GM18498 (cell line): ENCODE measurements around the gene PIGX.
A peak's percentile ranks its signal among the peaks of the same experiment; 100 is the strongest.
"Not testable (repeated sequence)": the region's sequence is repeated elsewhere in the genome, so short reads cannot be mapped to it uniquely, and the experiment has no call there.

Experiments used
- ATAC-seq: cut with Tn5 transposase; IDR thresholded peaks from one replicate; pipeline ENCODE4 v1.9.1; 2021; ENCODE audit warnings: mild to moderate bottlenecking, moderate library complexity; ENCODE audit not compliant: unreplicated experiment

PIGX gene

DNA sequence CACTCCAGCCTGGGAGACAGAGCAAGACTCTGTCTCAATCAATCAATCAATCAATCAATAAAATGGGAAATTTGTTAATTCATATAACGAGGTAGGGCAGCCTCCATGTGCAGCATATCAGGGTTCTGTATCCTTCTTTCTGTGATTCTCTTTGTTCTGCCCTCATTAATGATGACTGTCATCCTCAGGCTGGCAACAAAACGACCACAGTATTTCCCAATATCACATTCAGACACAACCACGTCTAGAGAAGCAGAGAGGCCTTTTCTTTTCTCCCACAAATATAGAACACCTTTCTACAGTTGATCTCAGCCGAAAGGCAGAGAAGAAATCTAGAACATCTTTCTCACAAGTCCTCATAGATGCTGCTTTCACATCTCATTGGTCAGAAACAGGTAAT is 11.4 kb upstream of the PIGX start:
- no peak for ATAC-seq

DNA sequence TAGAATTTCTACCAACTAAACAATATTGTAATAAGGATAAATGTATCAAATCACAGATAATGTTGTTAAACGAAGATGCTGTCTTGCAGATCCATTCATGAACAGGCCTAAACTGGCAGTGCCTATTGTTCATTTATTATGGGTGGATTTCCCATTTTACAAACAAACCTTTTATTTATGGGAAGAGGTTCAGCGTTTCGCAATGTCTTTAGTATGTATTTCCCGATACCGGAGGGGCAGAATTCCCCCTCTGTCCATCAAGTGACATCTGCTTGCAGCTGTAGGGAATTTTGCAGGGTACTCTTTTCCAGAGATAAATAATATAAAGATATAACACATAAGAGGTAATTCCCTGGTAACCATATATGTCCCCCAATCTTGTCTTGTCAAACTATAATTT is 5.8 kb upstream of the PIGX start:
- ATAC-seq = no peak

DNA sequence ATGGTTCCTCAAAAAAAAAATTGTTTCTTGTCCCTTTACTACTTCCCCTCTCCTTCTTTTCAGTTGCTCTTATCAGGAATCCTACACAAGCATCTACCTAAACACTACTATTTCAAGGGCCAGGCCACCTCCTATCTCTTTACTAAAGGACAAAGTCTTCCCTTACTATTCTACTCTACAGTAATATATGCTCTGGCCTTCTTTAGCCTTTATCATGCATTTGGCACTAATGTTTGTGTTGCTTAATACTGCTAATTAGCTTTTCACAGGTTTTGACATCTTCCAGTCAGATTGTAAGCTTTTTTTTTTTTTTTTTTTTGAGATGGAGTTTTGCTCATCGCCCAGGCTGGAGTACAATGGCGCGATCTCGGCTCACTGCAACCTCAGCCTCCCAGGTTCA is 5.4 kb upstream of the PIGX start:
- no peak for ATAC-seq

DNA sequence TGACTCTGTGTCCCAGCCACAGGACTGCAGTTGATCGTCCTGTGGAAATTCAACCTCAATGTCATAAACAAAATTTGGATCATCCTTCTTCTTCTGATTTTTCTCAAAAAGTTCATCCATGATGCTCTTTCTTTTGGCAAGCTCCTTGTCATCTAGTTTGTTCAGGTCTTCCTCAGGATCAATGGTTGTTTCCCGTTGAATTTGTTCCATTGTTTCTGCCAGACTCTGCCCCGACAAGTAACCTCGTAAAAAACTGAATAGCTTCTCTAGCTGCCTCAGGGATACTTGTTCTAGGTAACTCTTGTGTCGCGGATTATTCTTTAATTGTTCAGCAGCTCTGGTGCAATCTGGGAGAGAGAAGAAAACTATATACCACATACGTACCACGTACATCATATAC is 4.6 kb upstream of the PIGX start:
- no peak for ATAC-seq

DNA sequence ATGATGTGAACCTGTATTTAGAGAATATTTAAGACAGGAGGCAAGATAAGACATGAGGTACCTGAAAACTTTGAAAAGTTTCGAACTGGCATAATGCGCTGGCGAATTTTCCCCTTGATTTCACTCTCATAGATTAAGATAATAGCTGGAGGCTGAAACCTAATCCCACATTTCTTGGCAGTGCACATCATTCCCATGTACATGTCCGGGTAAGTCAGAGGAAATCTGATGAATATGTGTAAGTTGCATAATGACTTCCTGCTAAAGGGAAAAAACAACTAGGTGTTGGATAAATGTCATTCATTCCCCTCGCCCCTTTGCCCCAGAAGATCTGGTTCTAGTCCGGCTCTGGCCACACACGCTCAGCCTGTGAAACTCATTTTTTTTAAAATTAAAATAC is 3.7 kb upstream of the PIGX start:
- no peak for ATAC-seq

DNA sequence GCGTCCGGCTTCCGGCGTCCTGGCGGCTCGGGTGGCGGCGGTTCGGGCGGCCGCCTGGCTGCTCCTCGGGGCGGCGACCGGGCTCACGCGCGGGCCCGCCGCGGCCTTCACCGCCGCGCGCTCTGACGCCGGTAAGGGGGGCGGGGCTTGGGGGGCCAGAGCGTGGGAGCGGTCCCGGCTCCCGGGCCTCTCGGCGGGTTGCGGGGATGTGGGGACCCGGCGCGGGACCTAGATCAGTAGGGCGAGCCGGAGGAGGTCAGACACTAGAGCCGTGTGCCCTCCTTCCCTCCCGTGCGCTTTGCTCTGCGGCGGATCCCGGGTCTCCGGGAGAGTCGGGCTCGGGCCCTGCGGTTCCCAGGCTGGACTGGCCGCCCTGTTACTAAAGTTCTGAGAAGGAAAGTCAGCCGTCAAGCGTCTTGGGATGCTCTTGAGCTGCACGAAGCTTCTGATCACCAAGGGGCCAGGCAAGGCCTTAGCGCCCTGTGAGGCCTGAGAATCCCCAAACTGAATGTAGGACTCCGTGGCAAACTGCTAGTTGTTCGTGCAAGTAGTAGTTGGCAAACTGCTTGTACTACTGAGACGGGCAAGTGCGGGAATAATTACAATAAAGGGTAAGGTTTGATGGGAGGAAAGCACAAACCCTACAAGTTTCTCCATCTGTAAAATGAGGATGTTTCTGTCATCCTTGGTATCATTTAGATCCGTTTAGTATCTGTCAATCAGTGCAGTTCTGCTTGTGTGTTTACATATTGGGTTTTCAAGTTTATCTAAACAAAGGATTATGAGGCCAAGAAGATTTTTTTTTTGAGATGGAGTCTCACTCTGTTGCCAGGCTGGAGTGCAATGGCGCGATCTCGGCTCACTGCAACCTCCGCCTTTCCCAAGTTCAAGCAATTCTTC is 587 bp downstream of the PIGX start:
- ATAC-seq = peak; percentile 67

DNA sequence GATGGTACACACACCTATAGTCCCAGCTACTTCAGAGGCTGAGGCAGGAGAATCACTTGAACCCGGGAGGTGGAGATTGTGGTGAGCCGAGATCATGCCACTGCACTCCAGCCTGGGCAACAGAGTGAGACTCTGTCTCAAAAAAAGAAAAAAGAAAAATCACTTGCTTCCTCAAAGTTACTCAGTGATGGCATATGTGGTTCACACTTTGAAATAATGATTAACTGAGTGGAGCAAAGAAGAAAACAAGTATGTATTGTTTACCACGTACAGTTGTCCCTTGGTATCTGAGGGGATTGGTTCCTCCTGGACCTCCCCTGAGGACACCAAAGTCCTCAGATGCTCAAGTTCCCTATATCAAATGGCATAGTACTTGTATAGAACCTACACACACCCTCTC is 5.0 kb downstream of the PIGX start:
- ATAC-seq = not testable (repeated sequence)

DNA sequence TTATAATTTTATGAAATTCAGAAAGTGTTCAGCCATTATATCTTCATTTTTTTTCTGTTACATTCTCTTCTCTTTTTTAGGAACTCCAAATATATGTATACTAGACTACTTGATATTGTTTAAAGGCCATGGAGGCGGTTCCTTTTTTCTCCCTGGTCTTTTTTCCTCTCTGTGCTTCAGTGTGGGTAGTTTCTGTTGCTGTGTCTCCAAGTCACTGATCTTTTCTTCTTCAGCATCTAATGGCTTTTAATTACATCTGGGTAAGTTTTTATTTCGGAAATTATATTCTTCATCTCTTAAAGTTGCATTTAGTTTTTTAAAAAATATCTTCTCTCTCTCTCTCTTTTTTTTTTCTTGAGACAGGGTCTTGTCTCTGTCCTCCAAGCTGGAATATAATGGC is 8.9 kb downstream of the PIGX start:
- ATAC-seq = no peak

DNA sequence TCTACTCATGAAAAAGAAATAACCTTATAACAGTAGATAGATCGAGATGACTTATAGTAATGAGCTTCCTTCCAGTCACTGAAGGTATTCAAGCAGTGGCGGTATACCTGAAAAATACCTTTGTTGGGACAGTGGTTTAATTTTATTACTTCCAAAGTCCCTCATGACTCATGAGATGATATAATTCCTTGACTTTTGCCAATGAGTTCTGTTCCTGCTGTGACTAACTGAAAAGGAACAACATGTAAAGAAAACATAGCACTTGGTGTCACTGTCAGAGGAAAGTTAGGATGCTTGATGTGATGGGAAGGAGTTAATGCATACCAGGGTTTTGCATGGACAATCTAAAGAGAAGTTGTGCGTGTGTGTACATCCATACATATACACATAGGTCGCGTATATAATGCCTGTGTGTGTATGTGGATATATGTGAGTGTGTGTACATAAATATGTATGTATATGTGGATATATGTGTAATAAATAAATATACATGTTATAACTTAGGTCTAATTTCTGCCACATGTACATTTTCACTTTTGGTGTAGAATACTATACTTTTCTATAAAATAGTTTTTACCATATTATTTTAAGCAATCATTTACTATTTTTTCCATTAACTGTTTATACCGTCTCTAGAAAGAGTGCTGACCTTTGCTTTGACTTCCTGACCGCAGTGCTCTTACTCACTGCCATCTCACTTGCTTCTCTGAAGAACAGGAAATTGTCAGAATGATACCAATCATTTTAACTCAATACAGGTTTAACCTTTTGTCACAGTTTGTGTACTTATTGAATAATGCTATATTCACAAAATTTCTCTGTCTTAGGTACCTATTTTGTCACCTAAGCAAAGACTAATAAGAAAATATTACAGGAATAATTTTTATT is 14.9 kb downstream of the PIGX start:
- no peak for ATAC-seq

DNA sequence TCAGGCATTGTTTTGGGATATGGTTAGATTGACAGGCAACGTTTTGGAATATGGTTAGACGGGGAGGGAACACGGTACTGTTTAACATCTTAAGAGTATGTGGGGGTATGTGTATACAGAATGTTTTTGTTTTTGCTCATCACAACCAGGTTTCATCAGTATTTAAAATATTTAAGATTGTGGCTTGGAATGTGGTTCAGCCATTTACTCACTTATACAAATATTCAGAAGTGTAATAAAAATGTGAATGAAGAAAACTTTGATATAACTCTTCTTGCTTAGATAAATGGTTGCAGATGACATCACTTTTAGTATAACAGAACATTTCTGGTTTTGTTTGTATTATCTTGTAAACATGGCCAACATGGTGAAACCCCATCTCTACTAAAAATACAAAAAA is 23.6 kb downstream of the PIGX start:
- no peak for ATAC-seq

DNA sequence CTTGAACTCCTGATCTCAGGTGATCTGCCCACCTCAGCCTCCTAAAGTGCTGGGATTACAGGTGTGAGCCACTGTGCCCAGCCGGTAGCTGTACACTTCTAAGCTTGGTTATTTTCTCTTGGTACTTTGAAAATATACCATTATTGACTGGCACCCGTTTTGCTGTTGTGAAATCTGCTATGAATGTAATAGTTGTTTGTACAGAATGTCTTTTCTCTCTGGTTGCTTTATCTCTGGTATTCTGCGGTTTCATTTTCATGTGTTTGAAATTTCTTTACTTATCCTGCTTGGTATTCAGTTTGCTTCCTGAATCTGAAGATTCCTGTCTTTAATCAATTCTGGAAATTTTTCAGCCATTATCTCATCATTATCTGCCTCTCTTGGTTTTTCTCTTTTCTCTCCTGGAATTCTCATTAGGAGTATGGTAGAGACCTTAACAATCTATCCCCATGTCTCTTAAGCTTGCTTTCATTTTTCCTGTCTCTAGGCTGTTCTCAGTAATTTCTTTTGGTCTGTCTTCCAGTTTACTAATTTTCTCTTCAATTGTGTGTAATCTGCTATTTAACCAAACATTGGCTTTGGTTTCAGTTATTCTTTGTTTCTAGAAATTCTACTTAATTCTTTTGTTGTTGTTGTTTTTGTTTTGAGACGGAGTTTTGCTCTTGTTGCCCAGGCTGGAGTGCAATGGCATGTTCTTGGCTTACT is 24.6 kb downstream of the PIGX start:
- no peak for ATAC-seq

DNA sequence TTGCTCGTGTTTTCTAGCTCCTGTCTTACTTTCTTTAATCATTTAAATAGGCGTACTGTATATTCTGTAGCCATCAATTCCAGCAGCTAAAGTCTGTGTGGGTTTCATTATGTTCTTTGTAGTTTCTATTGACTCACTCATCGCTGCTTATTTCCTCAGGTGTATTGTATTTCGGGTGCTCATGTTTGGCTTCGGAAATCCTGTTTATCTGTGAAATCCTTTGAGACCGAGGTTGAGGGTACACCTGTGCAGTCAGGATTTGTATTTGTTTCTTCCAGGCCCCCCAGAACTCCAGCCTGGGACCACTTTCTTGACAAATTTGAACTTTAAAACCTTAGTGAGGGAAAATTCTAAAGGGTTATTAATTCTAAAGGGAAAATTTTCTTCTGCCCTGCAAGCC is 25.5 kb downstream of the PIGX start:
- no peak for ATAC-seq

DNA sequence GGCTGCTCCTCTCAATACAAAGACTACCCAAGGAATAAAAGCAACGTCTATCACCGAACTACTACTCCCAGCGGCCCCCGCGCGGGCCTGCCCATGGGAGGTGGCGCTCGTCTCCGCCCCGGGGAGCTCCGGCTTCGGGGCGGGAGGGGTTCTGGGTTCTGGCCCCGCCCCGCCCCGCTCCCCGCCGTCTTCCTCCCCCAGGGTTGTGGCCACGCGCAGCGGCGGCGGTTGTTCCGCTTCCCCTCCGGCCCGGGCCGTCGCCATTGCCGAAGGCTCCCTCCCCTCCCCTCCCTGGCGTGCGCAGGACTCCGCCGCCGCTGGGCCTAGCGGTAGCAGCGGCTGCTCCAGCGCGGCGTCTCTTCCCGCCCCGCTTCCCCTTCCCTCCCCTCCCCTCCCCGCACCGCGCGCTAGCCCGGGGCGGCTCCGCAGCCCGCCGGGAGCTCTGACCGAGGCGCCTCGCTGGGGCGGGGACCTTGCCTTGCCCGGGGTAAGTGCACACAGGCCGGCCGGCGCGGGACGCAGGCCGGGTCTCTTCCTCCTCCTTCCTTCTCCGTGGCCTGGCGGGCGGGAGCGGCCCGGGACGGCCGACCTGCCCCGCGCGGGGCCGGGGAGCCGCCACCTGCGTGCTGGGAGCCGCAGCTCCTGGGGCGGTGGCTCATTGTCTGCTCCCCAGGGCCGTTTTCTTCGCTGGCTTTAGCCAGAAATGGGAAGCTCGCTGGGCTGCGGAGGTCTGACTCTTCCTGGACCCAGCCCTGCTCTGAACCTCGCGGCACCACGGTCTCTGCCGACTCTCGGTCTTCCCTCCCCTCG is 27.7 kb downstream of the PIGX start, which contains the start of gene PAK2:
Gene PAK2, plus strand, starts transcription at position 187 of the 810 bp plus-strand sequence. CDS start 42,790 bp downstream, outside the sequence.
- ATAC-seq = peak; percentile 87

DNA sequence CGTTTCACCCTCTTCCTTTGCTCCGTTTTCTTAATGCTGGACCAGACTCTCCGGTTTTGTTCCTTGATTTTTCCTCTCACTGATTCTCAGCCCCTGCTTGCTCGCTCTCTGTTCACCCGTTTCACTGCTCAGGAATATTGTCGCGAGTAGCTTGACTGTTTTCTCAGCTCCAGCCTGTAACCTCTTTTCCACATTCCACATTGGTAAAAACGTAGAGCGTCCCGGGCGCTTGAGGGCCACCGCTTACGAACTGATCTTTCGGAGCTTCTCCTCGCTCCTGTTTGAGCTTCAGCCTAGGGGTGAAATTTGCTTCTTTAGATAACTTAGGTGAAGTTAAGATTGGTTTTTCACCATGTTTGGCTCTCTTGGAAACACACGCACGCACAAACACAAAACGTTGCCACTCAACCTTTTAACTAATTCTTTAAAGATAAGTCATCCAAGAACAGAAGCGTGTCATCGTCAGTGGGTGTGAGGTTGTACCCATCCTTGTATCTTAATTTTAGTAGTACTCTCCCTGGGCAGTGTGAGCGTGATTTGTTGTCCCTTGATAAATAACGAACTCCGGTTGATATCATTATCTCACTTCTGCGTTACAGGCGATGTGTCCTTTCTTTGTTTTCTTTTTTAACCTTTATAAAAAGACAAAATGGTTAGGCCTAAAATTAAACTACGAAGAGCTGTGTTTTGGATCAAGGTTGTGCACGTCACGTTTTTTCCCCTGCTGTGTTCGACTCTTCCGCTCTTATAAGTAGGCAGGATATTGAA is 28.5 kb downstream of the PIGX start:
- peak; percentile 5 for ATAC-seq

DNA sequence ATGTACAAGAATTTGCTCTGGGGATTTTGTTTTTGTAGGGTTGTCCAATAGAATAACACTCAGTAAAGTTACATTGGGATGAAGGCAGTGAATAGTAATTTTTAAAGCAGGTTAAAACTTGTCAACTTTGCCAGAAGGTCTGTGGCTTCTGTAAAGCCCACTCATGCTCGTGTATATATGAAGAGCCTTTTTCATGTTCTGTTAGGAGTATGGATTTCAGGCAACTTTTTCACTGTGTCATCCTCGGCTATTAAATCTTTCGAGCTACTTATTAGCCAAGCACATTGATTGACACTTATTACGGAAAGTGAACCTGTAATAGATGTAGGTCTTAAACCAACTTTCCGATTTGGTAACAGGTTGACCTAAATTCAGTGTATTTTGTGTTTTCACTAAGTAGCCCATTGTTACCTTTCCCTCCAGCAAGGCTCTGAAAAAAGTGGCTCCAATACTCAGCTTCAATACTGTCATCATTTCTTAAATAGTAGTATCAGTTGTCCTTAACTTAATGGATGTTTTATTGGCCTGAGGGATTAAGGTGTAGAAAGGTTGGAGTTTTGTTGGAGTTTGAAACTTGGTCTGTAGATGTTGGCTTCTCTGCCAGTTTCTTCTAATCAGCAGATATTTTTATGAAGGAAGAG is 29.2 kb downstream of the PIGX start:
- ATAC-seq = no peak

DNA sequence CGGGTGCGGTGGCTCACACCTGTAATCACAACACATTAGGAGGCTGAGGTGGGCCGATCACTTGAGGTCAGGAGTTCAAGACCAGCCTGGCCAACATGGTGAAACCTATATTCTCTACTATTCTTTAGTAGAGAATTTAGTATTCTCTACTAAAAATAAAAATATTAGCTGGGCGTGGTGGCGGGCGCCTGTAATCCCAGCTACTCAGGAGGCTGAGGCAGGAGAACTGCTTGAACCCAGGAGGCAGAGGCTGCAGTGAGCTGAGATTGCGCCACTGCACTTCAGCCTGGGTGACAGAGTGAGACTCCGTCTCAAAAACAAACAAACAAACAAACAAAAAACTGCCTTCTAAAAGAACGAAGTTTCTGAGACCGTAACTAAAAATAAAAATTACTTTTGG is 31.4 kb downstream of the PIGX start:
- ATAC-seq = not testable (repeated sequence)

DNA sequence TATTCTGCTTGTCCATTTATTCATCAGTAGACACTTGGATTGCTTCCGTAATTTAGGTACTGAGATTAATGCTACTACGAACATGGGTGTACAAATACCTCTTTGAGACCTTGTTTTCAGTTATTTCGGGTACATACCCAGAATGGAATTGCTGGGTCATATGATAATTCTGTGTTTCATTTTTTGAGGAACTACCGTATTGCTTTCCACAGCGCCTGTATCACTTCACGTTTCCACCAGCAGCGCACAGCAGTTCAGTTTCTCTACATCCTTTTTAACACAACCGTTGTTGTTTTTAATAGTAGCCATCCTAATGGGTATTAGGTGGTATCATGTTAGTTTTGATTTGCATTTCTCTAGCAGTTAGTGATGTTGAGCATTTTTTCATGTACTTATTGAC is 36.9 kb downstream of the PIGX start:
- ATAC-seq = no peak

DNA sequence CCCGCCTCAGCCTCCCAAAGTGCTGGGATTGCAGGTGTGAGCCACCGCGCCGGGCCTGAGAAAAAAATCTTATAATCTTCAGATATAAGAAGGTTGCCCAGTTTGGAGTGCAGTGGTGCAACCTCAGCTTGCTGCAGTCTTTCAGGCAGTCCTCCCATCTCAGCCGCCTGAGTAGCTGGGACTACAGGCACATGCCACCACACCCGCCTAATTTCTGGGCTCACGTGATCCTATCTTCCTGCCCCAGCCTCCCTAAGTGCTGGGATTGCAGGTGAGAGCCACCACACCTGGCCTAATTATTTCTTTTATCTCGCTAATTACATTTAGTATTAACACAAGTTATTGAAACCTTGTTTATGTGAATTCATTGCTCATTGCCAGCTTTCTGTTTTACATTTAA is 41.0 kb downstream of the PIGX start:
- no peak for ATAC-seq
